Measurements from ENCODE around the gene CLDN1.
A peak's percentile ranks its signal among the peaks of the same experiment; 100 is the strongest.

CLDN1 gene
- 0 to 0.48 (median 0) reads per million in 9 experiments for total RNA-seq

- Mint-ChIP-seq H3K27me3 (peaks cover 51 to 76% of the 10 kb centered on the region in 2 donors), H3K9me3 (no peaks in the 10 kb centered on the region), H3K36me3 (ENCODE audit: insufficient read depth) (no peaks in the 10 kb centered on the region), H3K4me1 (ENCODE audit: low read depth in 2 of 2) (peaks cover 9 to 11% of the 10 kb centered on the region in 2 donors), H3K4me3 (peak within 1 kb of the TSS; percentile 37 to 64), H3K27ac (no peak within 1 kb of the TSS)
- ATAC-seq (replicated peaks): peak; percentile 84
- peak; percentile 41 to 51 (median 46) for DNase-seq
Observed at GRCh38 chr3:190321789-190322603, at the start of gene CLDN1. CLDN1 (minus strand) TSS chr3:190322446; CDS start chr3:190322206, 240 bp downstream.

GRCh38 chr3:190371152-190371551 is 48.9 kb upstream of the CLDN1 start:
- Mint-ChIP-seq H3K9me3 (no peaks in the 10 kb centered on the region), H3K36me3 (ENCODE audit: insufficient read depth) (peaks cover 3% of the 10 kb centered on the region), H3K4me3 (no peak overlapping the region), H3K27ac (no peak overlapping the region), H3K4me1 (ENCODE audit: low read depth in 2 of 2) (no peaks in the 10 kb centered on the region), H3K27me3 (peaks cover 20 to 22% of the 10 kb centered on the region in 2 donors)
- DNase-seq: no peak
- ATAC-seq (replicated peaks): no peak

GRCh38 chr3:190370369-190370768 is 48.1 kb upstream of the CLDN1 start:
- ATAC-seq (replicated peaks) (no peak), DNase-seq (no peak)
- H3K4me1 Mint-ChIP-seq (ENCODE audit: low read depth in 2 of 2): no peaks in the 10 kb centered on the region
- H3K9me3 Mint-ChIP-seq: no peaks in the 10 kb centered on the region
- no peak overlapping the region for H3K4me3 Mint-ChIP-seq
- peaks cover 15 to 21% of the 10 kb centered on the region in 2 donors for H3K27me3 Mint-ChIP-seq
- peaks cover 3% of the 10 kb centered on the region for H3K36me3 Mint-ChIP-seq (ENCODE audit: insufficient read depth)
- no peak overlapping the region for H3K27ac Mint-ChIP-seq

- Mint-ChIP-seq H3K4me1 (ENCODE audit: low read depth in 2 of 2) (no peaks in the 10 kb centered on the region), H3K4me3 (no peak overlapping the region), H3K27me3 (peaks cover 20 to 27% of the 10 kb centered on the region in 2 donors), H3K9me3 (no peaks in the 10 kb centered on the region), H3K27ac (no peak overlapping the region), H3K36me3 (ENCODE audit: insufficient read depth) (peaks cover 3% of the 10 kb centered on the region)
- no peak for DNase-seq
- no peak for ATAC-seq (replicated peaks)
Observed at GRCh38 chr3:190369668-190370295, 47.5 kb upstream of the CLDN1 start.

GRCh38 chr3:190368881-190369280 is 46.6 kb upstream of the CLDN1 start:
- no peak for DNase-seq

GRCh38 chr3:190366133-190366532 is 43.9 kb upstream of the CLDN1 start:
- ATAC-seq (replicated peaks): no peak
- H3K27ac Mint-ChIP-seq: no peak overlapping the region

More at GRCh38 chr3:190368881-190369280, 46.6 kb upstream of the CLDN1 start:
- Mint-ChIP-seq H3K9me3 (no peaks in the 10 kb centered on the region), H3K27ac (no peak overlapping the region), H3K4me1 (ENCODE audit: low read depth in 2 of 2) (no peaks in the 10 kb centered on the region), H3K27me3 (peaks cover 20 to 35% of the 10 kb centered on the region in 2 donors), H3K4me3 (no peak overlapping the region), H3K36me3 (ENCODE audit: insufficient read depth) (peaks cover 3% of the 10 kb centered on the region)
- ATAC-seq (replicated peaks): no peak

GRCh38 chr3:190362258-190362657 is 40.0 kb upstream of the CLDN1 start:
- no peaks in the 10 kb centered on the region for H3K4me1 Mint-ChIP-seq (ENCODE audit: low read depth in 2 of 2)
- no peak overlapping the region for H3K27ac Mint-ChIP-seq
- no peaks in the 10 kb centered on the region for H3K36me3 Mint-ChIP-seq (ENCODE audit: insufficient read depth)
- no peaks in the 10 kb centered on the region for H3K9me3 Mint-ChIP-seq
- ATAC-seq (replicated peaks) (no peak), DNase-seq (no peak)
- peaks cover 19 to 23% of the 10 kb centered on the region in 2 donors for H3K27me3 Mint-ChIP-seq
- no peak overlapping the region for H3K4me3 Mint-ChIP-seq

More at GRCh38 chr3:190366133-190366532, 43.9 kb upstream of the CLDN1 start:
- Mint-ChIP-seq H3K36me3 (ENCODE audit: insufficient read depth) (peaks cover 3% of the 10 kb centered on the region), H3K4me1 (ENCODE audit: low read depth in 2 of 2) (no peaks in the 10 kb centered on the region), H3K4me3 (no peak overlapping the region), H3K27me3 (peaks cover 14 to 23% of the 10 kb centered on the region in 2 donors), H3K9me3 (no peaks in the 10 kb centered on the region)
- DNase-seq: no peak

- Mint-ChIP-seq H3K36me3 (ENCODE audit: insufficient read depth) (no peaks in the 10 kb centered on the region), H3K27me3 (peaks cover 19 to 23% of the 10 kb centered on the region in 2 donors), H3K9me3 (no peaks in the 10 kb centered on the region), H3K4me3 (no peak overlapping the region), H3K4me1 (ENCODE audit: low read depth in 2 of 2) (no peaks in the 10 kb centered on the region), H3K27ac (no peak overlapping the region)
- DNase-seq (no peak), ATAC-seq (replicated peaks) (no peak)
Observed at GRCh38 chr3:190361791-190362190, 39.5 kb upstream of the CLDN1 start.

- DNase-seq: no peak
- Mint-ChIP-seq H3K27me3 (peaks cover 17 to 19% of the 10 kb centered on the region in 2 donors), H3K36me3 (ENCODE audit: insufficient read depth) (no peaks in the 10 kb centered on the region), H3K9me3 (no peaks in the 10 kb centered on the region), H3K27ac (no peak overlapping the region), H3K4me1 (ENCODE audit: low read depth in 2 of 2) (no peaks in the 10 kb centered on the region), H3K4me3 (no peak overlapping the region)
- ATAC-seq (replicated peaks): no peak
Observed at GRCh38 chr3:190360228-190360627, 38.0 kb upstream of the CLDN1 start.

- Mint-ChIP-seq H3K36me3 (ENCODE audit: insufficient read depth) (no peaks in the 10 kb centered on the region), H3K4me3 (no peak overlapping the region), H3K9me3 (no peaks in the 10 kb centered on the region), H3K4me1 (ENCODE audit: low read depth in 2 of 2) (no peaks in the 10 kb centered on the region), H3K27ac (no peak overlapping the region), H3K27me3 (peaks cover 13 to 15% of the 10 kb centered on the region in 2 donors)
- ATAC-seq (replicated peaks) (no peak), DNase-seq (no peak)
Observed at GRCh38 chr3:190359813-190360212, 37.6 kb upstream of the CLDN1 start.

- no peak overlapping the region for H3K27ac Mint-ChIP-seq
- no peaks in the 10 kb centered on the region for H3K9me3 Mint-ChIP-seq
Observed at GRCh38 chr3:190357468-190357867, 35.2 kb upstream of the CLDN1 start.

GRCh38 chr3:190356246-190356645 is 34.0 kb upstream of the CLDN1 start:
- Mint-ChIP-seq H3K4me1 (ENCODE audit: low read depth in 2 of 2) (no peaks in the 10 kb centered on the region), H3K36me3 (ENCODE audit: insufficient read depth) (no peaks in the 10 kb centered on the region), H3K27ac (no peak overlapping the region), H3K9me3 (no peaks in the 10 kb centered on the region), H3K27me3 (peaks cover 0 to 6% of the 10 kb centered on the region in 2 donors), H3K4me3 (no peak overlapping the region)
- ATAC-seq (replicated peaks) (no peak), DNase-seq (no peak)

More at GRCh38 chr3:190357468-190357867, 35.2 kb upstream of the CLDN1 start:
- Mint-ChIP-seq H3K36me3 (ENCODE audit: insufficient read depth) (no peaks in the 10 kb centered on the region), H3K4me1 (ENCODE audit: low read depth in 2 of 2) (no peaks in the 10 kb centered on the region), H3K4me3 (no peak overlapping the region), H3K27me3 (peaks cover 0 to 5% of the 10 kb centered on the region in 2 donors)
- DNase-seq: no peak
- ATAC-seq (replicated peaks): no peak

- Mint-ChIP-seq H3K27me3 (peaks cover 7 to 9% of the 10 kb centered on the region in 2 donors), H3K4me1 (ENCODE audit: low read depth in 2 of 2) (no peaks in the 10 kb centered on the region), H3K4me3 (no peak overlapping the region), H3K36me3 (ENCODE audit: insufficient read depth) (no peaks in the 10 kb centered on the region), H3K27ac (no peak overlapping the region), H3K9me3 (peaks cover 0 to 2% of the 10 kb centered on the region in 2 donors)
- DNase-seq (no peak), ATAC-seq (replicated peaks) (no peak)
Observed at GRCh38 chr3:190352861-190353457, 30.7 kb upstream of the CLDN1 start.

Measured in effector memory CD8-positive, alpha-beta T cell (primary cell).